Neural cell (in vitro differentiated cells): ENCODE measurements around the gene IQGAP2. TPM values are rescaled to one million over a fixed set of nuclear protein-coding genes. Genes with fewer than 3 reads are reported as not detected.

Source experiments
- H2AFZ ChIP-seq: fragments of 200-600, 300-800 bp; sonication (generic), shearing (Covaris generic); 2 replicates; pipeline ENCODE4 v1.6.0; 2014; ENCODE audit warnings: low read depth, mild to moderate bottlenecking, antibody characterized with exemption, low read length, moderate library complexity
- H3F3A ChIP-seq: fragments of 200-600 bp; shearing (Covaris generic); 2 replicates; pipeline ENCODE4 v1.6.1; 2016; ENCODE audit warnings: mild to moderate bottlenecking, moderate library complexity, mixed read lengths, antibody characterized with exemption, low read length; ENCODE audit not compliant: insufficient read depth, poor library complexity, severe bottlenecking
- H3K27ac ChIP-seq: fragments of 200-600, 300-800 bp; sonication (generic), shearing (Covaris generic); 2 replicates; pipeline ENCODE4 v1.5.1; 2014; ENCODE audit warnings: mild to moderate bottlenecking, low read length, moderate library complexity
- H3K27me3 ChIP-seq: fragments of 300-800, 200-600 bp; sonication (generic), shearing (Covaris generic); 2 replicates; pipeline ENCODE4 v1.6.0; 2014; ENCODE audit warnings: mild to moderate bottlenecking, low read depth, low read length, moderate library complexity; ENCODE audit not compliant: insufficient read depth
- H3K36me3 ChIP-seq: fragments of 300-800, 200-600 bp; sonication (generic), shearing (Covaris generic); 2 replicates; pipeline ENCODE4 v1.5.1; 2014; ENCODE audit warnings: mild to moderate bottlenecking, antibody characterized with exemption, low read length, moderate library complexity; ENCODE audit not compliant: insufficient read depth
- H3K4me2 ChIP-seq: fragments of 300-800, 200-600 bp; sonication (generic), shearing (Covaris generic); 2 replicates; pipeline ENCODE4 v1.6.0; 2014; ENCODE audit warnings: mild to moderate bottlenecking, low read length
- H3K4me3 ChIP-seq: fragments of 300-800, 200-600 bp; sonication (generic), shearing (Covaris generic); 2 replicates; pipeline ENCODE4 v1.5.1; 2014; ENCODE audit warnings: mild to moderate bottlenecking, low read length, moderate library complexity
- H3K79me2 ChIP-seq: fragments of 200-600 bp; shearing (Covaris generic); replicated peaks from 2 replicates; pipeline ENCODE4 v1.6.0; 2014; ENCODE audit warnings: mild to moderate bottlenecking, low read length, moderate library complexity; ENCODE audit not compliant: insufficient read depth
- H3K9ac ChIP-seq: fragments of 300-800, 200-600 bp; sonication (generic), shearing (Covaris generic); 2 replicates; pipeline ENCODE4 v1.6.1; 2016; ENCODE audit warnings: mild to moderate bottlenecking, low read length, mixed read lengths
- H3K9me2 ChIP-seq: fragments of 200-600 bp; shearing (Covaris generic); 2 replicates; pipeline ENCODE4 v1.6.1; 2016; ENCODE audit warnings: mild to moderate bottlenecking, low read length, mixed read lengths; ENCODE audit not compliant: insufficient read depth
- H3K9me3 ChIP-seq: fragments of 200-600, 300-800 bp; sonication (generic), shearing (Covaris generic); 2 replicates; pipeline ENCODE4 v1.6.1; 2016; ENCODE audit warnings: mild to moderate bottlenecking, mixed run types, low read length, moderate library complexity, mixed read lengths
- H4K20me1 ChIP-seq: fragments of 200-600 bp; shearing (Covaris generic); 2 replicates; pipeline ENCODE4 v1.6.1; 2016; ENCODE audit warnings: mild to moderate bottlenecking, mixed run types; ENCODE audit not compliant: insufficient read depth
- CTCF ChIP-seq: fragments of 450-650 bp; IDR thresholded peaks from 2 replicates; pipeline ENCODE4 v1.5.1; 2014; ENCODE audit warnings: antibody characterized with exemption, mild to moderate bottlenecking, moderate library complexity; ENCODE audit not compliant: poor library complexity, severe bottlenecking
- EP300 ChIP-seq: fragments of 450-650 bp; conservative IDR thresholded peaks from 2 replicates; pipeline ENCODE4 v1.6.1; 2014; ENCODE audit warnings: antibody characterized with exemption, mild to moderate bottlenecking, moderate library complexity; ENCODE audit not compliant: poor library complexity, severe bottlenecking
- EZH2 ChIP-seq: fragments of 200-600, 300-800 bp; shearing (Covaris generic), sonication (generic); IDR thresholded peaks from 2 replicates; pipeline ENCODE4 v1.6.1; 2014; ENCODE audit warnings: antibody characterized with exemption, low read length, borderline replicate concordance, mild to moderate bottlenecking; ENCODE audit not compliant: insufficient read depth, poor library complexity, severe bottlenecking
- MXI1 ChIP-seq: fragments of 450-650 bp; conservative IDR thresholded peaks from 2 replicates; pipeline ENCODE4 v1.6.1; 2014; ENCODE audit warnings: antibody characterized with exemption, mild to moderate bottlenecking; ENCODE audit not compliant: poor library complexity, severe bottlenecking
- POLR2AphosphoS5 ChIP-seq: IDR thresholded peaks from 2 replicates; pipeline ENCODE4 v1.6.1; 2012
- RAD21 ChIP-seq: fragments of 450-650 bp; conservative IDR thresholded peaks from 2 replicates; pipeline ENCODE4 v1.6.1; 2014; ENCODE audit warnings: antibody characterized with exemption, mild to moderate bottlenecking, moderate library complexity
- SMC3 ChIP-seq: fragments of 450-650 bp; conservative IDR thresholded peaks from 2 replicates; pipeline ENCODE4 v1.6.1; 2014; ENCODE audit warnings: antibody characterized with exemption, mild to moderate bottlenecking, moderate library complexity; ENCODE audit not compliant: poor library complexity
- TAF1 ChIP-seq: IDR thresholded peaks from 2 replicates; pipeline ENCODE4 v1.6.1; 2012; ENCODE audit warnings: low read depth
- polyA plus RNA-seq: library from polyadenylated mRNA; depleted of rRNA; stranded (reverse); fragments of >200 nt; gene quantifications from 2 replicates; pipeline ENCODE4 v1.2.3, GENCODE V29; 2014
- TF ChIP-seq, protein P1 (sequence below): IDR thresholded peaks from 2 replicates; pipeline ENCODE4 v1.6.1; 2012; ENCODE audit warnings: borderline replicate concordance

IQGAP2 gene
- polyA plus RNA-seq, 1 donor from 2014 or later, result 5.2 TPM

DNA sequence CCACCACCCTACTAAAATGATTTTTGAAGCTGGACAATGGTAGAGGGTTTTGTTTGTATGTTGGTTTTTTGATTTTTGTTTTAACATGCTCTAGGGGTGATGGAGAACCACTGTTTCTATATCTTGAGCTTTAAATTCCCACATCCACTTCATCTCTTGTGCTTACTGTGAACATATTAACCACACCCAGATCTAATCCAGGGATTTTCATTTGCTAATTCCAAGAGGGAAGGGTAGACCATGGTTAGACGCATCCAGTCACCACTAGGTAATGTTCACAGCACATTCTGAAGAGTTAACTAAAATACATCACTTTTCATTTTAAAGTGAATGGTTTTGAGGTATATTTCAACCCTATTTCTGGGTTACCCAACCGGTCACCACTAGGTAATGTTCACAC lies 36.5 kb upstream of the IQGAP2 start:
- Histone ChIP-seq H3K79me2 (no peaks in the 10 kb centered on the region), H3K9me3 (no peaks in the 10 kb centered on the region), H3K4me2 (no peak overlapping the region), H3K27ac (no peak overlapping the region), H3K4me3 (no peak overlapping the region), H3K9me2 (no peaks in the 10 kb centered on the region), H3F3A (no peaks in the 10 kb centered on the region), H4K20me1 (no peaks in the 10 kb centered on the region), H3K36me3 (no peaks in the 10 kb centered on the region), H3K9ac (no peak overlapping the region), H3K27me3 (no peaks in the 10 kb centered on the region), H2AFZ (no peak overlapping the region)
- TF ChIP-seq SMC3 (no peak), TAF1 (no peak), POLR2AphosphoS5 (no peak), RAD21 (no peak), EP300 (no peak), CTCF (no peak), MXI1 (no peak), EZH2 (no peak)
- TF ChIP-seq, protein P1, sequence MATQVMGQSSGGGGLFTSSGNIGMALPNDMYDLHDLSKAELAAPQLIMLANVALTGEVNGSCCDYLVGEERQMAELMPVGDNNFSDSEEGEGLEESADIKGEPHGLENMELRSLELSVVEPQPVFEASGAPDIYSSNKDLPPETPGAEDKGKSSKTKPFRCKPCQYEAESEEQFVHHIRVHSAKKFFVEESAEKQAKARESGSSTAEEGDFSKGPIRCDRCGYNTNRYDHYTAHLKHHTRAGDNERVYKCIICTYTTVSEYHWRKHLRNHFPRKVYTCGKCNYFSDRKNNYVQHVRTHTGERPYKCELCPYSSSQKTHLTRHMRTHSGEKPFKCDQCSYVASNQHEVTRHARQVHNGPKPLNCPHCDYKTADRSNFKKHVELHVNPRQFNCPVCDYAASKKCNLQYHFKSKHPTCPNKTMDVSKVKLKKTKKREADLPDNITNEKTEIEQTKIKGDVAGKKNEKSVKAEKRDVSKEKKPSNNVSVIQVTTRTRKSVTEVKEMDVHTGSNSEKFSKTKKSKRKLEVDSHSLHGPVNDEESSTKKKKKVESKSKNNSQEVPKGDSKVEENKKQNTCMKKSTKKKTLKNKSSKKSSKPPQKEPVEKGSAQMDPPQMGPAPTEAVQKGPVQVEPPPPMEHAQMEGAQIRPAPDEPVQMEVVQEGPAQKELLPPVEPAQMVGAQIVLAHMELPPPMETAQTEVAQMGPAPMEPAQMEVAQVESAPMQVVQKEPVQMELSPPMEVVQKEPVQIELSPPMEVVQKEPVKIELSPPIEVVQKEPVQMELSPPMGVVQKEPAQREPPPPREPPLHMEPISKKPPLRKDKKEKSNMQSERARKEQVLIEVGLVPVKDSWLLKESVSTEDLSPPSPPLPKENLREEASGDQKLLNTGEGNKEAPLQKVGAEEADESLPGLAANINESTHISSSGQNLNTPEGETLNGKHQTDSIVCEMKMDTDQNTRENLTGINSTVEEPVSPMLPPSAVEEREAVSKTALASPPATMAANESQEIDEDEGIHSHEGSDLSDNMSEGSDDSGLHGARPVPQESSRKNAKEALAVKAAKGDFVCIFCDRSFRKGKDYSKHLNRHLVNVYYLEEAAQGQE, result no peak

DNA sequence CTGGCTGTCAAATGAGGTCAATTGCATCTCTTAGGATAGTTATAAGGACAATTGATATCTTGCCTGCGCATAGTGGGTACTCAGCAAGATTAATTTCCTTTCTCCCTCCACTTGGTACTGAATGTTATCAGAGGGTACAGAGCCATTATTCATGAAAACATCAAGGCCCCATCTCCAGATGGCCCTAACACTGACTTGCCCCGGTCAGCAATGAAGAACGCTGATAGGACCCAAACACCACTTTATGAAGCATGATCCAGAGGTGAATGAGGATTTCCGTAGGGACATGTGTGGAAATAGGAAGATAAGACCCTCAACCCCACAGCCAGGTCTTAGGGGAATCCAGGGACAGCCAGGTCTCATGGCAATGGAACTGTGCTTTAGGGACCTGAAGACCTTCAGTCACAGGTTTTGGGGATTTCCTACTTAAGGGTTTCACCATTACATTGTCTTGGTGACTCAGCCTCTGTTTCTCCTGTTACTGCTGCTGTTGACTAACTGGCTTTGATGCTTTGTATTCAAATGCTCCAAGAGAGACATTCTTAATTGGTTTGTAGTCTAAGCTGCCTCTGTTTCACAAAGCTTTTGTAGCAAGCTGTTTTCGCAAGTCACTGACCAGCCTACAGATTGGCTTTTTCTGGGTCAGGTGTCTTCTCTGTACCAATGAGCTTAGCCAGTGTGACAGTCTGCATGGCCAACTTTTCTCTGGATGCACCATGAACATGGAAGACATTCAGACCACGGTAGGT lies 35.3 kb upstream of the IQGAP2 start:
- Histone ChIP-seq H3K79me2 (no peaks in the 10 kb centered on the region), H3K9me3 (no peaks in the 10 kb centered on the region), H3K4me2 (no peak overlapping the region), H2AFZ (no peak overlapping the region), H3F3A (no peaks in the 10 kb centered on the region), H3K36me3 (no peaks in the 10 kb centered on the region), H3K27ac (no peak overlapping the region), H3K9ac (no peak overlapping the region), H4K20me1 (no peaks in the 10 kb centered on the region), H3K9me2 (no peaks in the 10 kb centered on the region), H3K27me3 (no peaks in the 10 kb centered on the region), H3K4me3 (no peak overlapping the region)
- TF ChIP-seq SMC3, result no peak
- TF ChIP-seq CTCF, result no peak
- TF ChIP-seq MXI1, result no peak
- no peak for TF ChIP-seq RAD21
- no peak for TF ChIP-seq POLR2AphosphoS5
- TF ChIP-seq TAF1, result no peak
